Endothelial cell of umbilical vein (primary cell): ENCODE results near the gene SMIM20. TPM values are rescaled to one million over a fixed set of nuclear protein-coding genes. Genes with fewer than 3 reads are reported as not detected.

Source experiments
- BruUV-seq: library from RNA; stranded (reverse); fragments of 400-500 nt; replicated peaks from 2 replicates; lab custom pipeline; 2021; lab: Mats Ljungman, UMichigan
- CTCF ChIA-PET: fragments of 300-600, 350-600 bp; sonication (Branson Sonifier 250); formaldehyde crosslinking; loops from one replicate; lab custom pipeline; 2021; ENCODE audit warnings: antibody characterized with exemption, inconsistent platforms; lab: Charles Lee
- POLR2A ChIA-PET: fragments of 300-600, 350-600 bp; sonication (Branson Sonifier 250); formaldehyde crosslinking; loops from one replicate; lab custom pipeline; 2021; ENCODE audit warnings: antibody characterized with exemption, inconsistent platforms; lab: Charles Lee
- DNase-seq: peaks from one replicate; pipeline ENCODE4 v3.0.0-alpha.2; 2011; ENCODE audit warnings: low read depth, low spot score
- FAIRE-seq: peaks from 2 replicates; lab custom pipeline; 2011; peaks lifted over from hg19 to GRCh38; lab: Jason Lieb, UNC
- H2AFZ ChIP-seq: 2 replicates; pipeline ENCODE4 v1.6.0; 2012; ENCODE audit warnings: low read depth, low read length, control low read depth, inconsistent platforms
- H3K27ac ChIP-seq: 2 replicates; pipeline ENCODE4 v1.5.1; 2011; ENCODE audit warnings: low read depth, mild to moderate bottlenecking, control low read depth, low read length, moderate library complexity; ENCODE audit not compliant: insufficient read depth
- H3K27me3 ChIP-seq, 2 experiments: 2 replicates each; pipeline versions ENCODE4 v1.6.0 to v1.6.1; 2011; ENCODE audit warnings: low read length in 2 of 2, mixed read lengths in 1 of 2; ENCODE audit not compliant: control insufficient read depth in 2 of 2, insufficient read depth in 2 of 2
- H3K36me3 ChIP-seq, 2 experiments: 2 replicates in 1 of 2; 3 replicates in 1 of 2; pipeline ENCODE4 v1.5.1; 2011; ENCODE audit warnings: low read length in 2 of 2, mild to moderate bottlenecking in 1 of 2, moderate library complexity in 1 of 2; ENCODE audit not compliant: control insufficient read depth in 2 of 2, insufficient read depth in 2 of 2; ENCODE audit errors: extremely low read depth in 1 of 2
- H3K4me1 ChIP-seq: 3 replicates; pipeline ENCODE4 v1.5.1; 2011; ENCODE audit warnings: mild to moderate bottlenecking, low read length; ENCODE audit not compliant: control insufficient read depth, insufficient read depth; ENCODE audit errors: extremely low read depth
- H3K4me2 ChIP-seq: 2 replicates; pipeline ENCODE4 v1.6.1; 2011; ENCODE audit warnings: low read length, control low read depth, mixed read lengths; ENCODE audit not compliant: insufficient read depth
- H3K4me3 ChIP-seq, 3 experiments: fragments of 200-600 bp in 1 of 3; sonication (generic), shearing (Covaris generic) in 1 of 3; replicated peaks in 1 of 3; 2 replicates each; pipeline ENCODE4 v1.5.1; 2011 to 2016; ENCODE audit warnings: control low read depth in 3 of 3, low read length in 3 of 3, mild to moderate bottlenecking in 2 of 3, inconsistent platforms in 1 of 3, low read depth in 1 of 3, moderate library complexity in 1 of 3; ENCODE audit not compliant: insufficient read depth in 1 of 3
- H3K79me2 ChIP-seq: 2 replicates; pipeline ENCODE4 v1.6.0; 2012; ENCODE audit warnings: low read length, inconsistent platforms; ENCODE audit not compliant: control insufficient read depth, insufficient read depth
- H3K9ac ChIP-seq: replicated peaks from 2 replicates; pipeline ENCODE3; 2011; ENCODE audit warnings: low read length, control low read depth; ENCODE audit not compliant: insufficient read depth; ENCODE audit errors: extremely low read depth
- H3K9me1 ChIP-seq: replicated peaks from 3 replicates; pipeline ENCODE4 v1.6.0; 2011; ENCODE audit warnings: mild to moderate bottlenecking, low read length; ENCODE audit not compliant: control insufficient read depth, insufficient read depth; ENCODE audit errors: extremely low read depth
- H3K9me3 ChIP-seq: replicated peaks from 2 replicates; pipeline ENCODE4 v1.5.1; 2012; ENCODE audit warnings: low read length, inconsistent platforms; ENCODE audit not compliant: control insufficient read depth, insufficient read depth
- H4K20me1 ChIP-seq: replicated peaks from 2 replicates; pipeline ENCODE3; 2011; ENCODE audit warnings: mild to moderate bottlenecking, low read length; ENCODE audit not compliant: control insufficient read depth, insufficient read depth; ENCODE audit errors: extremely low read depth
- CTCF ChIP-seq, 2 donors: IDR thresholded peaks; 1 replicate in 1 of 2; 2 replicates in 1 of 2; pipeline ENCODE4 v1.5.1; 2011; ENCODE audit warnings: low read length in 2 of 2, mild to moderate bottlenecking in 2 of 2, moderate library complexity in 2 of 2, control low read depth in 1 of 2, inconsistent platforms in 1 of 2, low read depth in 1 of 2; ENCODE audit not compliant: insufficient read depth in 1 of 2; ENCODE audit errors: extremely low read depth in 1 of 2
- MAX ChIP-seq: IDR thresholded peaks from 2 replicates; pipeline ENCODE4 v1.6.1; 2011; ENCODE audit not compliant: insufficient read depth, insufficient read length
- MYC ChIP-seq: IDR thresholded peaks from one replicate; pipeline ENCODE4 v1.6.1; 2011; ENCODE audit warnings: mild to moderate bottlenecking, low read depth, low read length
- POLR2A ChIP-seq: IDR thresholded peaks from 2 replicates; pipeline ENCODE4 v1.6.1; 2012; ENCODE audit warnings: low read depth, mild to moderate bottlenecking, control low read depth, low read length
- POLR2AphosphoS5 ChIP-seq: IDR thresholded peaks from 2 replicates; pipeline ENCODE4 v1.6.1; 2012; ENCODE audit warnings: low read depth, mild to moderate bottlenecking, control low read depth, low read length, moderate library complexity; ENCODE audit not compliant: insufficient read depth
- dilution Hi-C: fragments of 300-500 bp; cut with MboI; formaldehyde crosslinking; loops from one replicate; pipeline ENCODE4 v1.15.0; 2019; ENCODE audit warnings: low sequenced_read_pairs; ENCODE audit not compliant: extremely low pct_ligation_motif_present
- intact Hi-C: fragments of 100-400 bp; cut with micrococcal nuclease; formaldehyde crosslinking; loops from one replicate; pipeline ENCODE4 v1.10.0; 2022
- polyA plus RNA-seq, 4 experiments: library from polyadenylated mRNA; depleted of rRNA in 3 of 4; stranded (reverse) in 3 of 4; unstranded in 1 of 4; fragments of >200 nt; gene quantifications; 2 replicates each; pipeline versions ENCODE4 v1.2.1 to v1.2.3, GENCODE V29; 2011 to 2012; ENCODE audit warnings: missing spikeins in 1 of 4
- total RNA-seq: library from RNA; stranded (reverse); gene quantifications from 2 replicates; pipeline ENCODE4 v1.2.3, GENCODE V29; 2021

SMIM20 gene
- total and polyA plus RNA-seq, 2 donors (not counting 3 experiments of a cell fraction or from before 2014, with no cell fraction given): 10.2 to 19.2 TPM

- TF ChIP-seq POLR2AphosphoS5 (no peak), CTCF (IDR thresholded peaks at IDR 0.05; ENCODE audit: extremely low read depth in 1 of 2, insufficient read depth in 1 of 2, low read depth in 1 of 2, low read length in 2 of 2) (no peak), MAX (no peak), POLR2A (no peak), MYC (no peak)
- CTCF ChIA-PET: no interaction called here
- no peak for FAIRE-seq
These were observed 24.2 kb upstream of the SMIM20 start for GRCh38 chr4:25889589-25890503.

More at GRCh38 chr4:25889589-25890503, 24.2 kb upstream of the SMIM20 start:
- no TSS peak for BruUV-seq
- POLR2A ChIA-PET: no interaction called here
- intact Hi-C loops (no loop called here), dilution Hi-C loops (no loop called here)
- no peak overlapping the region for H2AFZ ChIP-seq
- no peak for DNase-seq
- no peaks in the 10 kb centered on the region for H3K9me3 ChIP-seq
- H3K4me3 ChIP-seq: no peak overlapping the region
- no peaks in the 10 kb centered on the region for H3K79me2 ChIP-seq
- peaks cover 3% of the 10 kb centered on the region for H3K4me1 ChIP-seq
- no peaks in the 10 kb centered on the region for H3K9me1 ChIP-seq
- no peaks in the 10 kb centered on the region for H4K20me1 ChIP-seq
- no peaks in the 10 kb centered on the region for H3K27me3 ChIP-seq
- no peak overlapping the region for H3K9ac ChIP-seq
- H3K27ac ChIP-seq: no peak overlapping the region
- no peaks in the 10 kb centered on the region for H3K36me3 ChIP-seq
- H3K4me2 ChIP-seq: no peak overlapping the region
